GM12878 (cell line): Measurements from ENCODE around the gene NKRF. TPM values are rescaled to one million over a fixed set of nuclear protein-coding genes. Genes with fewer than 3 reads are reported as not detected.

Experiments
- ATF7 ChIP-seq: fragments of 450-650 bp; IDR thresholded peaks from 2 replicates; pipeline ENCODE4 v1.6.1; 2016; ENCODE audit warnings: low read depth, mild to moderate bottlenecking
- BMI1 ChIP-seq: fragments of 450-650 bp; IDR thresholded peaks from 2 replicates; pipeline ENCODE4 v1.6.1; 2016; ENCODE audit warnings: mild to moderate bottlenecking, moderate library complexity, borderline replicate concordance
- BRCA1 ChIP-seq: IDR thresholded peaks from 2 replicates; pipeline ENCODE4 v1.6.1; 2011; ENCODE audit warnings: low read depth, low read length, improper control_type of control experiment
- CHD2 ChIP-seq: IDR thresholded peaks from 2 replicates; pipeline ENCODE4 v1.6.1; 2011; ENCODE audit warnings: low read depth, low read length, improper control_type of control experiment, borderline replicate concordance
- CREB1 ChIP-seq: IDR thresholded peaks from 2 replicates; pipeline ENCODE4 v1.6.1; 2012; ENCODE audit warnings: low read depth, mild to moderate bottlenecking, inconsistent platforms
- DPF2 ChIP-seq: fragments of 450-650 bp; IDR thresholded peaks from 2 replicates; pipeline ENCODE4 v1.6.1; 2017; ENCODE audit warnings: mild to moderate bottlenecking
- E4F1 ChIP-seq: fragments of 450-650 bp; IDR thresholded peaks from 2 replicates; pipeline ENCODE4 v1.6.1; 2018; ENCODE audit warnings: borderline replicate concordance, mild to moderate bottlenecking; ENCODE audit not compliant: partially characterized antibody
- FOXM1 ChIP-seq: IDR thresholded peaks from 2 replicates; pipeline ENCODE4 v1.6.1; 2012; ENCODE audit warnings: low read depth, mild to moderate bottlenecking, inconsistent platforms, low read length, moderate library complexity
- GATAD2B ChIP-seq: fragments of 450-650 bp; conservative IDR thresholded peaks from 2 replicates; pipeline ENCODE4 v1.6.1; 2017; ENCODE audit warnings: low read depth, mild to moderate bottlenecking, moderate library complexity
- JUNB ChIP-seq: IDR thresholded peaks from 2 replicates; pipeline ENCODE4 v1.6.1; 2016; ENCODE audit warnings: antibody characterized with exemption, mild to moderate bottlenecking
- MEF2A ChIP-seq: IDR thresholded peaks from 2 replicates; pipeline ENCODE4 v1.6.1; 2011; ENCODE audit warnings: low read depth, mild to moderate bottlenecking, low read length, moderate library complexity; ENCODE audit not compliant: insufficient read depth
- NFIC ChIP-seq: IDR thresholded peaks from 2 replicates; pipeline ENCODE4 v1.6.1; 2012; ENCODE audit warnings: low read depth, mild to moderate bottlenecking, inconsistent platforms, low read length, moderate library complexity
- NFXL1 ChIP-seq: fragments of 450-650 bp; IDR thresholded peaks from 2 replicates; pipeline ENCODE4 v1.6.1; 2017; ENCODE audit warnings: antibody characterized with exemption, mild to moderate bottlenecking, borderline replicate concordance
- NFYA ChIP-seq: IDR thresholded peaks from 2 replicates; pipeline ENCODE4 v1.6.1; 2011; ENCODE audit warnings: low read depth, mild to moderate bottlenecking, low read length, improper control_type of control experiment, borderline replicate concordance
- POLR2AphosphoS2 ChIP-seq: IDR thresholded peaks from 2 replicates; pipeline ENCODE4 v1.6.1; 2011; ENCODE audit warnings: low read depth, mild to moderate bottlenecking, low read length, improper control_type of control experiment, moderate library complexity
- POLR2AphosphoS5 ChIP-seq: IDR thresholded peaks from 2 replicates; pipeline ENCODE4 v1.6.1; 2011; ENCODE audit warnings: mild to moderate bottlenecking, low read length, inconsistent platforms
- RAD21 ChIP-seq: IDR thresholded peaks from 2 replicates; pipeline ENCODE4 v1.6.1; 2011; ENCODE audit warnings: mild to moderate bottlenecking, low read depth, low read length, moderate library complexity; ENCODE audit not compliant: insufficient read depth
- RELA ChIP-seq: fragments of 450-650 bp; IDR thresholded peaks from 2 replicates; pipeline ENCODE4 v1.8.0; 2014; ENCODE audit warnings: borderline replicate concordance; ENCODE audit not compliant: partially characterized antibody
- SRF ChIP-seq, 2 experiments: IDR thresholded peaks; 2 replicates each; pipeline ENCODE4 v1.6.1; 2011; ENCODE audit warnings: low read depth in 2 of 2, low read length in 2 of 2, mild to moderate bottlenecking in 1 of 2, moderate library complexity in 1 of 2
- STAT1 ChIP-seq: fragments of 450-650 bp; conservative IDR thresholded peaks from 2 replicates; pipeline ENCODE4 v1.6.1; 2014; ENCODE audit warnings: antibody characterized with exemption, mild to moderate bottlenecking
- TCF12 ChIP-seq: IDR thresholded peaks from 2 replicates; pipeline ENCODE4 v1.6.1; 2011; ENCODE audit warnings: low read depth, mild to moderate bottlenecking, low read length
- YY1 ChIP-seq: IDR thresholded peaks from 2 replicates; pipeline ENCODE4 v1.6.1; 2011; ENCODE audit warnings: low read depth, mild to moderate bottlenecking, low read length
- ZNF24 ChIP-seq: fragments of 450-650 bp; IDR thresholded peaks from 2 replicates; pipeline ENCODE4 v1.6.1; 2017; ENCODE audit warnings: antibody characterized with exemption, mild to moderate bottlenecking
- polyA plus RNA-seq, 11 experiments: library from polyadenylated mRNA; depleted of rRNA in 4 of 11; unstranded in 6 of 11; stranded (reverse) in 5 of 11; fragments of >200 nt; fragmentation: Nextera tagmentation in 4 of 11; fragmentation: Illumina TruSeq in 1 of 11; extraction: Ambion mirVana in 4 of 11; extraction: Trizol in 1 of 11; gene quantifications; 1 replicate in 1 of 11; 2 replicates in 10 of 11; pipeline versions ENCODE4 v1.2.1 to v1.2.3, GENCODE V29; 2011 to 2016; ENCODE audit warnings: inconsistent platforms in 2 of 11, missing spikeins in 2 of 11, low read depth in 1 of 11
- total RNA-seq, 4 experiments: library from RNA; depleted of rRNA in 3 of 4; stranded (reverse); fragments of >200 nt in 3 of 4; fragmentation: Illumina TruSeq in 1 of 4; extraction: Trizol in 1 of 4; gene quantifications; 2 replicates each; pipeline versions ENCODE4 v1.2.1 to v1.2.3, GENCODE V29; 2013 to 2021
- TF ChIP-seq, protein P1 (sequence below): fragments of 450-650 bp; IDR thresholded peaks from 2 replicates; pipeline ENCODE4 v1.6.1; 2017; ENCODE audit warnings: mild to moderate bottlenecking, moderate library complexity

NKRF gene
- total and polyA plus RNA-seq, 10 of the 15 experiments (the other 5 are each of a cell fraction or from before 2014, with no cell fraction given), result 6.2 to 21.5 (median 10.1) TPM

DNA sequence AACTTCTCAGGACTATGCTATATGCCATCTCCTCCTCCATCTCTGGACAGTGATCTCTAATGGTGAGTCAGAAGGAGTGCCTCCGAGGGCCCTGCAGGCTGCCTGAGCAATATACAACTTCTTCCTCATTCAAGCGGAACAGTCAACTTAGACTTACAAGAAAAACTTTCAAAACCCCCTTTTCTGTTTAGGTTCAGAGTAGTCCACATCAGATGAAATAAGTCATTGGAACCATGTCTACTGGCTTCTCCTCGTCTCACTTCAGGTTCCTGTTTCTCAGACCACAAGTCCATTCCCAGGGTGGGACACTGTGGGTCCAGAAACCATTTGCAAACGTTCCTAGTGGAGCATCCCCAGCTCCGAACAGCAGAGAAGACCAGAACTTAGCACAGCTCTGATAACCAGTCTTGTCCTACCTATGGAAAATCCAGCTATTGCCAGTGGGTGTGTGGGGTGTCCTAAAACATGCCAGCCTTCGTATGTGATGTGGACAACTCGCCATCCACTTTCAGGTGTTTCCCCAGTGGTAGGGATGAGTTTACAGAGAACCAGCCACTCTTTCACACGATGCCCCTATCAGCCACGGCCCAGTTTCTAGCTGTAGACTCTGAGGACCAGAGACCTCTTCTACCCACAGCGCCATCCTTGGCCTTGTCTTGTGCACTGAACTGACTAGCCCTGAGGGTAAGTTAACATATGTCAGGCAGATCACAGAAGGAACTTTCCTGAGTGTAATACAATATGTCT, 32.7 kb upstream of the NKRF start (continued):
- TF ChIP-seq E4F1, result no peak
- no peak for TF ChIP-seq NFXL1
- no peak for TF ChIP-seq CHD2
- 0 out of 2 replicates have a peak, but pooled peaks have one; percentile 30 for TF ChIP-seq YY1
- peak; percentile 85 for TF ChIP-seq GATAD2B
- TF ChIP-seq TCF12, result no peak
- TF ChIP-seq CREB1, result peak; percentile 20; the same call in 1 of the 2 replicates
- TF ChIP-seq DPF2, result peak; percentile 64; the same call in 1 of the 2 replicates
- no peak for TF ChIP-seq BMI1
- peak; percentile 54; the same call in 1 of the 2 replicates for TF ChIP-seq ATF7
- TF ChIP-seq RAD21, result no peak
- no peak for TF ChIP-seq POLR2AphosphoS5
- TF ChIP-seq NFIC, result peak; percentile 74; the same call in 1 of the 2 replicates
- no peak for TF ChIP-seq ZNF24
- TF ChIP-seq MEF2A, result 0 out of 2 replicates have a peak, but pooled peaks have one; percentile 35
- TF ChIP-seq FOXM1, result peak; percentile 38; the same call in 1 of the 2 replicates
- TF ChIP-seq SRF (IDR thresholded peaks at IDR 0.05; ENCODE audit: low read depth in 2 of 2, low read length in 2 of 2), result no peak
- no peak for TF ChIP-seq NFYA
- TF ChIP-seq, protein P1, sequence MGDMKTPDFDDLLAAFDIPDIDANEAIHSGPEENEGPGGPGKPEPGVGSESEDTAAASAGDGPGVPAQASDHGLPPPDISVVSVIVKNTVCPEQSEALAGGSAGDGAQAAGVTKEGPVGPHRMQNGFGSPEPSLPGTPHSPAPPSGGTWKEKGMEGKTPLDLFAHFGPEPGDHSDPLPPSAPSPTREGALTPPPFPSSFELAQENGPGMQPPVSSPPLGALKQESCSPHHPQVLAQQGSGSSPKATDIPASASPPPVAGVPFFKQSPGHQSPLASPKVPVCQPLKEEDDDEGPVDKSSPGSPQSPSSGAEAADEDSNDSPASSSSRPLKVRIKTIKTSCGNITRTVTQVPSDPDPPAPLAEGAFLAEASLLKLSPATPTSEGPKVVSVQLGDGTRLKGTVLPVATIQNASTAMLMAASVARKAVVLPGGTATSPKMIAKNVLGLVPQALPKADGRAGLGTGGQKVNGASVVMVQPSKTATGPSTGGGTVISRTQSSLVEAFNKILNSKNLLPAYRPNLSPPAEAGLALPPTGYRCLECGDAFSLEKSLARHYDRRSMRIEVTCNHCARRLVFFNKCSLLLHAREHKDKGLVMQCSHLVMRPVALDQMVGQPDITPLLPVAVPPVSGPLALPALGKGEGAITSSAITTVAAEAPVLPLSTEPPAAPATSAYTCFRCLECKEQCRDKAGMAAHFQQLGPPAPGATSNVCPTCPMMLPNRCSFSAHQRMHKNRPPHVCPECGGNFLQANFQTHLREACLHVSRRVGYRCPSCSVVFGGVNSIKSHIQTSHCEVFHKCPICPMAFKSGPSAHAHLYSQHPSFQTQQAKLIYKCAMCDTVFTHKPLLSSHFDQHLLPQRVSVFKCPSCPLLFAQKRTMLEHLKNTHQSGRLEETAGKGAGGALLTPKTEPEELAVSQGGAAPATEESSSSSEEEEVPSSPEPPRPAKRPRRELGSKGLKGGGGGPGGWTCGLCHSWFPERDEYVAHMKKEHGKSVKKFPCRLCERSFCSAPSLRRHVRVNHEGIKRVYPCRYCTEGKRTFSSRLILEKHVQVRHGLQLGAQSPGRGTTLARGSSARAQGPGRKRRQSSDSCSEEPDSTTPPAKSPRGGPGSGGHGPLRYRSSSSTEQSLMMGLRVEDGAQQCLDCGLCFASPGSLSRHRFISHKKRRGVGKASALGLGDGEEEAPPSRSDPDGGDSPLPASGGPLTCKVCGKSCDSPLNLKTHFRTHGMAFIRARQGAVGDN, result peak; percentile 48
- TF ChIP-seq RELA, result no peak
- peak; percentile 54 for TF ChIP-seq JUNB
- TF ChIP-seq STAT1, result no peak
- no peak for TF ChIP-seq POLR2AphosphoS2
- TF ChIP-seq BRCA1, result no peak
